ENCODE measurements around the gene SHANK1.

SHANK1 gene

GRCh38 chr19:50669302-50670101 is 50.1 kb downstream of the SHANK1 start:
- in situ Hi-C loops (cut with MboI; ENCODE audit: low sequenced_read_pairs, unreplicated experiment), result no loop called here
- DNase-seq (ENCODE audit: low spot score), result peak; percentile 73
- TF ChIP-seq CTCF (IDR thresholded peaks at IDR 0.05; ENCODE audit: borderline replicate concordance, control extremely low read depth, extremely low read depth, insufficient read depth, missing control alignments), result peak; percentile 59

- in situ Hi-C loops (cut with MboI; ENCODE audit: low sequenced_read_pairs, unreplicated experiment), result no loop called here
- TF ChIP-seq CTCF (IDR thresholded peaks at IDR 0.05; ENCODE audit: borderline replicate concordance, control extremely low read depth, extremely low read depth, insufficient read depth, missing control alignments), result no peak
- no peak for DNase-seq (ENCODE audit: low spot score)
Observed at GRCh38 chr19:50668879-50669278, 50.7 kb downstream of the SHANK1 start.

GRCh38 chr19:50668416-50668815 is 51.2 kb downstream of the SHANK1 start:
- no peak for DNase-seq (ENCODE audit: low spot score)
- in situ Hi-C loops (cut with MboI; ENCODE audit: low sequenced_read_pairs, unreplicated experiment), result no loop called here
- TF ChIP-seq CTCF (IDR thresholded peaks at IDR 0.05; ENCODE audit: borderline replicate concordance, control extremely low read depth, extremely low read depth, insufficient read depth, missing control alignments), result no peak

- DNase-seq (ENCODE audit: low spot score), result no peak
- TF ChIP-seq CTCF (IDR thresholded peaks at IDR 0.05; ENCODE audit: borderline replicate concordance, control extremely low read depth, extremely low read depth, insufficient read depth, missing control alignments), result no peak
- in situ Hi-C loops (cut with MboI; ENCODE audit: low sequenced_read_pairs, unreplicated experiment), result no loop called here
Observed at GRCh38 chr19:50667759-50668231, 51.8 kb downstream of the SHANK1 start.

GRCh38 chr19:50667177-50667758 is 52.3 kb downstream of the SHANK1 start:
- in situ Hi-C loops (cut with MboI; ENCODE audit: low sequenced_read_pairs, unreplicated experiment), result no loop called here
- no peak for DNase-seq (ENCODE audit: low spot score)
- no peak for TF ChIP-seq CTCF (IDR thresholded peaks at IDR 0.05; ENCODE audit: borderline replicate concordance, control extremely low read depth, extremely low read depth, insufficient read depth, missing control alignments)

GRCh38 chr19:50666346-50667176 is 53.0 kb downstream of the SHANK1 start:
- in situ Hi-C loops (cut with MboI; ENCODE audit: low sequenced_read_pairs, unreplicated experiment), result no loop called here
- no peak for DNase-seq (ENCODE audit: low spot score)
- TF ChIP-seq CTCF (IDR thresholded peaks at IDR 0.05; ENCODE audit: borderline replicate concordance, control extremely low read depth, extremely low read depth, insufficient read depth, missing control alignments), result no peak

Measured in GM13976 (cell line).